CD4-positive, alpha-beta memory T cell (primary cell): ENCODE results near the gene AMN. TPM values are rescaled to one million over a fixed set of nuclear protein-coding genes. Genes with fewer than 3 reads are reported as not detected.

Experiments
- CTCF ChIA-PET: fragments of 350-600 bp; sonication (Branson Sonifier 250); formaldehyde crosslinking; loops from one replicate; lab custom pipeline; 2021; ENCODE audit warnings: inconsistent platforms; ENCODE audit not compliant: partially characterized antibody; lab: Charles Lee
- POLR2A ChIA-PET: fragments of 350-600 bp; sonication (Branson Sonifier 250); formaldehyde crosslinking; loops from one replicate; lab custom pipeline; 2021; ENCODE audit not compliant: partially characterized antibody; lab: Charles Lee
- DNase-seq, 5 donors: peaks; one replicate each; pipeline versions ENCODE4 v3.0.0 to v3.0.0-alpha.2; 2020 to 2022; ENCODE audit warnings: mixed read lengths in 1 of 5
- H3K27ac ChIP-seq: one replicate; pipeline ENCODE4 v1.7.0; 2013; ENCODE audit warnings: low read depth, low read length
- H3K27me3 ChIP-seq: 2 replicates; pipeline ENCODE4 v1.7.0; 2013; ENCODE audit warnings: mild to moderate bottlenecking, low read length, moderate library complexity; ENCODE audit not compliant: insufficient read depth
- H3K36me3 ChIP-seq: 2 replicates; pipeline ENCODE4 v1.7.0; 2013; ENCODE audit warnings: mild to moderate bottlenecking, low read length, moderate library complexity; ENCODE audit not compliant: insufficient read depth
- H3K4me1 ChIP-seq: 2 replicates; pipeline ENCODE4 v1.7.0; 2013; ENCODE audit warnings: mild to moderate bottlenecking, low read length, moderate library complexity; ENCODE audit not compliant: insufficient read depth
- H3K4me3 ChIP-seq, 2 donors: one replicate each; pipeline ENCODE4 v1.7.0; 2013; ENCODE audit warnings: low read length in 2 of 2, mild to moderate bottlenecking in 1 of 2
- H3K9me3 ChIP-seq, 2 donors: one replicate each; pipeline ENCODE4 v1.7.0; 2013; ENCODE audit warnings: low read length in 2 of 2, control low read depth in 1 of 2; ENCODE audit not compliant: control insufficient read depth in 1 of 2
- H3K27ac Mint-ChIP-seq, 7 donors: one replicate each; pipeline ENCODE4 v1.8.0; 2020 to 2021; ENCODE audit warnings: mixed read lengths in 7 of 7, mild to moderate bottlenecking in 6 of 7, inconsistent platforms in 3 of 7, moderate library complexity in 3 of 7
- H3K27me3 Mint-ChIP-seq, 2 donors: one replicate each; pipeline ENCODE4 v1.8.0; 2020 to 2021; ENCODE audit warnings: mixed read lengths in 2 of 2
- H3K36me3 Mint-ChIP-seq, 2 donors: one replicate each; pipeline ENCODE4 v1.8.0; 2020 to 2021; ENCODE audit warnings: mixed read lengths in 2 of 2, inconsistent platforms in 1 of 2, mild to moderate bottlenecking in 1 of 2
- H3K4me1 Mint-ChIP-seq, 4 donors: one replicate each; pipeline ENCODE4 v1.8.0; 2020 to 2021; ENCODE audit warnings: mixed read lengths in 4 of 4, mild to moderate bottlenecking in 1 of 4
- H3K4me3 Mint-ChIP-seq, 8 donors: one replicate each; pipeline ENCODE4 v1.8.0; 2020 to 2021; ENCODE audit warnings: mixed read lengths in 8 of 8, mild to moderate bottlenecking in 7 of 8, moderate library complexity in 6 of 8, inconsistent platforms in 3 of 8
- H3K9me3 Mint-ChIP-seq, 8 donors: one replicate each; pipeline ENCODE4 v1.8.0; 2020 to 2021; ENCODE audit warnings: mixed read lengths in 8 of 8, mild to moderate bottlenecking in 5 of 8, inconsistent platforms in 3 of 8, moderate library complexity in 1 of 8
- intact Hi-C: fragments of 100-400 bp; cut with micrococcal nuclease; formaldehyde crosslinking; loops from one replicate; pipeline ENCODE4 v1.15.1; 2023
- polyA plus RNA-seq, 2 donors: library from polyadenylated mRNA; unstranded; fragments of 300-500 nt; fragmentation: Illumina TruSeq; gene quantifications; one replicate each; pipeline ENCODE4 v1.2.3, GENCODE V29; 2021
- total RNA-seq, 2 experiments: library from RNA; stranded (reverse); gene quantifications; one replicate each; pipeline ENCODE4 v1.2.3, GENCODE V29; 2021

AMN gene
- total and polyA plus RNA-seq, 4 experiments from 2014 or later: 0.77 to 7.1 (median 3.6) TPM

DNA sequence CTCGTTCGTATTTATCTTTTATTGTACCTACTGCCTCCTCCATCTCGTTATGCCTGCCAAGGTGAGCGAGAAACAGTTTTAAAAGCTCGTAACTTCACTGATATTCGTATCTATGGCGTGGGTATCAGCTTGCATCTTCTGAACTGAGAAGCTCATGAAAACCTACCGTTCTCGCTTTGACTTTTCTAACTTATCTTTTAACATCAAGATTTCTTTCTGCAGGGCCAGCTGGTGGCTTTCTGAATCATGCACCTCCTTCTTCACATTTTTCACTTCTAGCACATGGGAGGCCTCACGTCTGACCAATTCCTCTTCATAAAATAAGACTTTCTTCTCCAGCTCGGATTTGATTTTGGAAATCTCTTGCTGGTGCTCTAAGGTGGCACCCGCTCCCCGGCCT lies 45.8 kb downstream of the AMN start:
- Mint-ChIP-seq H3K27me3 (no peaks in the 10 kb centered on the region), H3K36me3 (peaks cover 10 to 24% of the 10 kb centered on the region in 2 donors), H3K4me3 (no peak overlapping the region), H3K4me1 (no peaks in the 10 kb centered on the region), H3K9me3 (no peaks in the 10 kb centered on the region), H3K27ac (no peak overlapping the region)
- no peak for DNase-seq
- Histone ChIP-seq H3K36me3 (no peaks in the 10 kb centered on the region), H3K4me3 (no peak overlapping the region), H3K27ac (no peak overlapping the region), H3K9me3 (no peaks in the 10 kb centered on the region), H3K27me3 (no peaks in the 10 kb centered on the region), H3K4me1 (no peaks in the 10 kb centered on the region)
- POLR2A ChIA-PET: no interaction called here
- intact Hi-C loops: no loop called here
- CTCF ChIA-PET: no interaction called here

DNA sequence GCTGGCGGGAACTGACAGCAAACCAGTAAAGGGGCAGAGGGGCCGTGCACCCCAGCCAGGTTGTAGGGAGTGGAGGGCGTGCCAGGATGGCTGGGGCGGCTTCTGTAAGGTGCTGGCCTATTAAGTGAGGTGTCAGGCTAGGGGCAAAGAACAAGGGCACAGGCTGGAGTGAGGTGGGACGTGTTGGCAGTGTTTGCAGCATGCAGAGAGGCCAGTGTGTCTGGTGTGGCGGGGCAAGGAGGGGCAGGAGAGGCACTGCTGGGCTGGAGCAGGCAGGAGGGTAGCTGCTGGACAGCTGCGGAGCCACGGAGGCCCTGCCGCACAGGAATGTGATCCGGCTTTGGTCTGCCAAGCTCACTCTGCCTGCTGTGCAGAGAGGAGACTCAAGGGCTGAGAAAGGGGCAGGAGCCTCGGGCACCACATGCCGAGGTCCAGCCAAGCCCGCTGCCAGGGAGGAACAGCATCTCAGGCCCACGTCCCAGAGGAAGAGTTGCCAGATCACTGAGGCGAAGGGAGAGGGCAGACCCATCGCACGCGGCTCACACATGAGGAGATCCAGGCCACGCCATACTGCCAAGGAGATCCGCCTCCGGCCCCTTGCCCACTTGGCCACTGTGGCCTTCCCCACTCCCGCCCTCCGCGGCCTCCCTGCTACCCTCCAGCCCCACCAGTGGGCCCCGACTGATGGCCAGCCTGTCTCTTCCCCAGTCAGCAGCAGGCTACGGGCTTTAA lies 46.8 kb downstream of the AMN start:
- DNase-seq: no peak
- POLR2A ChIA-PET: no interaction called here
- Mint-ChIP-seq H3K4me3 (no peak overlapping the region), H3K4me1 (no peaks in the 10 kb centered on the region), H3K36me3 (peaks cover 11 to 25% of the 10 kb centered on the region in 2 donors), H3K27ac (no peak overlapping the region), H3K9me3 (no peaks in the 10 kb centered on the region), H3K27me3 (peaks cover 0 to 1% of the 10 kb centered on the region in 2 donors)
- H3K4me1 ChIP-seq: no peaks in the 10 kb centered on the region
- intact Hi-C loops: no loop called here
- CTCF ChIA-PET: no interaction called here
- no peaks in the 10 kb centered on the region for H3K9me3 ChIP-seq
- no peaks in the 10 kb centered on the region for H3K27me3 ChIP-seq
- no peak overlapping the region for H3K27ac ChIP-seq
- no peak overlapping the region for H3K4me3 ChIP-seq
- no peaks in the 10 kb centered on the region for H3K36me3 ChIP-seq

DNA sequence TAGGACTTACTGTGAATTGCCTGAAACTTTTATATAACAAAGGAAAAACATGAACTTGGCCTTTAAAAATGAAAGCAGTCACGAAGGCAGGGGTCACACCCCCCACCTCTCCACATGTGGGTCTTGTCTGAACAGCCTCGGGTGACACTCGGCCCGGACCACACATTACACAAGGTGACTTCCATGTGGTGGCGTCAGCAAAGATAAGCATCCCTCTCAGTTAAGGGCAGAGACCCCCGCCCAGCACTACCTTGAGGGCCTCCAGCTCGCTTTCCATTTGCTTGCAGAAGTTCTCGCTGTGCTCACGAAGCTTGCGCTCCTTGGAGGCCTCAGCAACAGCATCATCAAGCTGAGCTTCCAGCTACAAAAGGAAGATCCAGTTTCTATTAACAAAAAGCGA lies 47.4 kb downstream of the AMN start:
- no peak overlapping the region for H3K4me3 Mint-ChIP-seq
- H3K4me3 ChIP-seq: no peak overlapping the region
- ChIA-PET CTCF (no interaction called here), POLR2A (no interaction called here)
- H3K9me3 ChIP-seq: no peaks in the 10 kb centered on the region
- intact Hi-C loops: no loop called here
- DNase-seq: no peak
- no peaks in the 10 kb centered on the region for H3K4me1 ChIP-seq
- H3K27ac ChIP-seq: no peak overlapping the region
- no peak overlapping the region for H3K27ac Mint-ChIP-seq
- H3K36me3 ChIP-seq: no peaks in the 10 kb centered on the region
- no peaks in the 10 kb centered on the region for H3K9me3 Mint-ChIP-seq
- peaks cover 0 to 1% of the 10 kb centered on the region in 2 donors for H3K27me3 Mint-ChIP-seq
- no peaks in the 10 kb centered on the region for H3K27me3 ChIP-seq
- H3K36me3 Mint-ChIP-seq: peaks cover 12 to 28% of the 10 kb centered on the region in 2 donors
- H3K4me1 Mint-ChIP-seq: no peaks in the 10 kb centered on the region

DNA sequence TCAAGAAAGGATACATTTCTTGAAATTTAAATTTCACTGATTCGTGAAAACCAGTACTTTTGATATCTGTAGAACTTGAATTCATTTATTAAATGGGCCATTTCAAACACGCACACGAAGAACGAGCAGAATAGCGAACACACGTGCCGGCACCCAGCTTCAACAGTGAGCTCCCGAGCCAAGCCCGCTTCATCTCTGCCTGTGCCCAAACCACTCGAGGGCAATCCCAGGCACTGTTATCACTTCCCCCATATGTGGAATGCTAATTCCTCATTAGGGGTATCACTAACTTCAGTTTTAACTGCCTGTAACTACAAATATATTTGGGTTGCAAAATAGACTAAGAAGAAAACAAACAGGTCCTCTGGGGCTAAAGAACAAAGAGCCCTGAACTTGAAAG lies 48.0 kb downstream of the AMN start:
- no peak overlapping the region for H3K27ac ChIP-seq
- no peaks in the 10 kb centered on the region for H3K4me1 ChIP-seq
- H3K27me3 ChIP-seq: no peaks in the 10 kb centered on the region
- Mint-ChIP-seq H3K4me3 (no peak overlapping the region), H3K27ac (no peak overlapping the region), H3K4me1 (no peaks in the 10 kb centered on the region), H3K27me3 (peaks cover 0 to 1% of the 10 kb centered on the region in 2 donors), H3K36me3 (peaks cover 12 to 28% of the 10 kb centered on the region in 2 donors), H3K9me3 (no peaks in the 10 kb centered on the region)
- intact Hi-C loops: no loop called here
- POLR2A ChIA-PET: no interaction called here
- H3K4me3 ChIP-seq: no peak overlapping the region
- CTCF ChIA-PET: interaction anchor here (2.2 kb wide), 1 partner anchor 277 kb away, joined by 7 read pairs; no protein-coding TSS in a partner anchor
- no peaks in the 10 kb centered on the region for H3K36me3 ChIP-seq
- no peaks in the 10 kb centered on the region for H3K9me3 ChIP-seq
- DNase-seq: no peak

DNA sequence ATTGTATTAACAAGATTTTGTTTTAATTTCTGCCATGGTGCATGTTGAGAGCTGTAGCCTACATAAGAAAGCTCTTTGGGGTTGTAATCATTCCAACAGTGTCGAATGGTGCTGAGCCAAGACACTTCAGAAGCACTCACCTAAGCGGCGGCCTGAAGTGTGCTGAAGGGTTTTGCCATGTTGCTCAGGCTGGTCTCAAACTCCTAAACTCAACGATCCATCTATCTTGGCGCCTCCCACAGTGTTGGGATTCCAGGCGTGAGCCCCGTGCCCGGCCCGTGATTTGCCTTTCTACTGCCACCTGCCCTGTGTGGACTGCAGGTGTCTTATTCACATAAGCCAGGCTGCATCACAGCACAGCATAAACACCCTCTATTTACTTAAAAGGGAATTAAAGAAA lies 48.9 kb downstream of the AMN start:
- Mint-ChIP-seq H3K27ac (no peak overlapping the region), H3K36me3 (peaks cover 12 to 28% of the 10 kb centered on the region in 2 donors), H3K27me3 (peaks cover 0 to 1% of the 10 kb centered on the region in 2 donors), H3K4me1 (no peaks in the 10 kb centered on the region), H3K9me3 (no peaks in the 10 kb centered on the region), H3K4me3 (no peak overlapping the region)
- Histone ChIP-seq H3K4me3 (no peak overlapping the region), H3K27me3 (no peaks in the 10 kb centered on the region), H3K4me1 (no peaks in the 10 kb centered on the region), H3K36me3 (no peaks in the 10 kb centered on the region), H3K9me3 (no peaks in the 10 kb centered on the region), H3K27ac (no peak overlapping the region)
- ChIA-PET POLR2A (no interaction called here), CTCF (interaction anchor here (2.2 kb wide), 1 partner anchor 277 kb away, joined by 7 read pairs; no protein-coding TSS in a partner anchor)
- intact Hi-C loops: no loop called here
- DNase-seq: no peak

GRCh38 chr14:102971836-102972606 lies 49.6 kb downstream of the AMN start:
- Histone ChIP-seq H3K27ac (no peak overlapping the region), H3K4me3 (no peak overlapping the region), H3K36me3 (no peaks in the 10 kb centered on the region), H3K27me3 (no peaks in the 10 kb centered on the region), H3K4me1 (no peaks in the 10 kb centered on the region), H3K9me3 (no peaks in the 10 kb centered on the region)
- H3K9me3 Mint-ChIP-seq: no peaks in the 10 kb centered on the region
- intact Hi-C loops: no loop called here
- no peaks in the 10 kb centered on the region for H3K4me1 Mint-ChIP-seq
- DNase-seq: no peak
- peaks cover 0 to 1% of the 10 kb centered on the region in 2 donors for H3K27me3 Mint-ChIP-seq
- H3K4me3 Mint-ChIP-seq: no peak overlapping the region
- peaks cover 12 to 28% of the 10 kb centered on the region in 2 donors for H3K36me3 Mint-ChIP-seq
- POLR2A ChIA-PET: no interaction called here
- H3K27ac Mint-ChIP-seq: no peak overlapping the region
- CTCF ChIA-PET: interaction anchor here (0.7 to 2.2 kb wide), 2 partner anchors 278 to 365 kb away, joined by 6 to 7 read pairs; no protein-coding TSS in a partner anchor

DNA sequence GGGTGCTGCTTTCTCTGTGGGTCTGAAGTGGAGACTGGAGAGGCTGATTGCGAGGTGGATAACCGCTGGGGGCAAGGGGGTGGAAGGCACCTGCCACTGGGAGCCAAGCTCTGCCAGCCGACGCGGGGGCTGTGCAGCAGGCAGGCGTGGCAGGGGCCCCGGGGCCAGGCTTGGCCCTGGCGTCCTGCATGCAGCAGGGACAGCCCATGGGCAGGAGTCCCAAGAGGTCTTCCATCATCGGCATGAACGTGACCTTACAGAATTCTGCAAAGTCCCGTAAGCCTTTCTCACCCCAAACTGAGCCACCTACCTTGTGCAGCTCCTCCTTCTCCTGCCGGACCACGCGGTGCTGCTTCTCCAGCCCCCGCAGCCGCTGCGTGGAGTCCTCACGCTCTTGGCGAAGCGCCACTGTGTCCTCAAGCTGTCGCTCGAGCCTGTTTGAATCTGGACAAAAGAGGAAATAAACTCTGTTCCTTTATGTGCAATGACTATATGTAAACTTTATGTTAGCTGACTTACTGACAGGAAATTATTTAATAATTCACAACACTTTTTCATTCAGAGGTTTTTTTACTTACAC lies 51.3 kb downstream of the AMN start:
- Histone ChIP-seq H3K4me1 (no peaks in the 10 kb centered on the region), H3K36me3 (no peaks in the 10 kb centered on the region), H3K4me3 (no peak overlapping the region), H3K27me3 (no peaks in the 10 kb centered on the region), H3K9me3 (no peaks in the 10 kb centered on the region), H3K27ac (no peak overlapping the region)
- Mint-ChIP-seq H3K9me3 (no peaks in the 10 kb centered on the region), H3K27ac (peak overlapping the region in 1 of 7 donors; percentile 29), H3K4me3 (no peak overlapping the region), H3K27me3 (peaks cover 0 to 1% of the 10 kb centered on the region in 2 donors), H3K36me3 (peaks cover 9 to 26% of the 10 kb centered on the region in 2 donors), H3K4me1 (no peaks in the 10 kb centered on the region)
- ChIA-PET POLR2A (no interaction called here), CTCF (no interaction called here)
- intact Hi-C loops: no loop called here
- no peak for DNase-seq
